ENCODE results near the gene SLC9A5. TPM values are rescaled to one million over a fixed set of nuclear protein-coding genes. Genes with fewer than 3 reads are reported as not detected.

Gene SLC9A5
- total and polyA plus RNA-seq, 4 donors, result 0.05 to 0.25 (median 0.09) TPM; not detected in 1

- no peaks in the 10 kb centered on the region for H3K9me3 ChIP-seq (ENCODE audit: control insufficient read depth in 4 of 4, low read length in 3 of 4)
- TF ChIP-seq EGR1 (IDR thresholded peaks at IDR 0.05; ENCODE audit: low read depth in 2 of 2) (no peak), JUND (IDR thresholded peaks at IDR 0.05) (no peak), GABPA (IDR thresholded peaks at IDR 0.05 in 1 of 2, conservative IDR thresholded peaks at IDR 0.05 in 1 of 2) (no peak), HNF4G (IDR thresholded peaks at IDR 0.05) (no peak), RAD21 (IDR thresholded peaks at IDR 0.05) (no peak), NR2F2 (IDR thresholded peaks at IDR 0.05) (no peak), MAX (IDR thresholded peaks at IDR 0.05) (no peak), YY1 (IDR thresholded peaks at IDR 0.05) (no peak), FOXA1 (IDR thresholded peaks at IDR 0.05) (no peak), SP1 (IDR thresholded peaks at IDR 0.05) (no peak), HNF4A (conservative IDR thresholded peaks at IDR 0.05) (no peak)
- TF ChIP-seq, protein P1, sequence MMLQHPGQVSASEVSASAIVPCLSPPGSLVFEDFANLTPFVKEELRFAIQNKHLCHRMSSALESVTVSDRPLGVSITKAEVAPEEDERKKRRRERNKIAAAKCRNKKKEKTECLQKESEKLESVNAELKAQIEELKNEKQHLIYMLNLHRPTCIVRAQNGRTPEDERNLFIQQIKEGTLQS (IDR thresholded peaks at IDR 0.05), result no peak
- TF ChIP-seq, protein P2, sequence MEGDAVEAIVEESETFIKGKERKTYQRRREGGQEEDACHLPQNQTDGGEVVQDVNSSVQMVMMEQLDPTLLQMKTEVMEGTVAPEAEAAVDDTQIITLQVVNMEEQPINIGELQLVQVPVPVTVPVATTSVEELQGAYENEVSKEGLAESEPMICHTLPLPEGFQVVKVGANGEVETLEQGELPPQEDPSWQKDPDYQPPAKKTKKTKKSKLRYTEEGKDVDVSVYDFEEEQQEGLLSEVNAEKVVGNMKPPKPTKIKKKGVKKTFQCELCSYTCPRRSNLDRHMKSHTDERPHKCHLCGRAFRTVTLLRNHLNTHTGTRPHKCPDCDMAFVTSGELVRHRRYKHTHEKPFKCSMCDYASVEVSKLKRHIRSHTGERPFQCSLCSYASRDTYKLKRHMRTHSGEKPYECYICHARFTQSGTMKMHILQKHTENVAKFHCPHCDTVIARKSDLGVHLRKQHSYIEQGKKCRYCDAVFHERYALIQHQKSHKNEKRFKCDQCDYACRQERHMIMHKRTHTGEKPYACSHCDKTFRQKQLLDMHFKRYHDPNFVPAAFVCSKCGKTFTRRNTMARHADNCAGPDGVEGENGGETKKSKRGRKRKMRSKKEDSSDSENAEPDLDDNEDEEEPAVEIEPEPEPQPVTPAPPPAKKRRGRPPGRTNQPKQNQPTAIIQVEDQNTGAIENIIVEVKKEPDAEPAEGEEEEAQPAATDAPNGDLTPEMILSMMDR (IDR thresholded peaks at IDR 0.05; ENCODE audit: low read depth, low read length, missing input control), result no peak
- TF ChIP-seq, protein P3, sequence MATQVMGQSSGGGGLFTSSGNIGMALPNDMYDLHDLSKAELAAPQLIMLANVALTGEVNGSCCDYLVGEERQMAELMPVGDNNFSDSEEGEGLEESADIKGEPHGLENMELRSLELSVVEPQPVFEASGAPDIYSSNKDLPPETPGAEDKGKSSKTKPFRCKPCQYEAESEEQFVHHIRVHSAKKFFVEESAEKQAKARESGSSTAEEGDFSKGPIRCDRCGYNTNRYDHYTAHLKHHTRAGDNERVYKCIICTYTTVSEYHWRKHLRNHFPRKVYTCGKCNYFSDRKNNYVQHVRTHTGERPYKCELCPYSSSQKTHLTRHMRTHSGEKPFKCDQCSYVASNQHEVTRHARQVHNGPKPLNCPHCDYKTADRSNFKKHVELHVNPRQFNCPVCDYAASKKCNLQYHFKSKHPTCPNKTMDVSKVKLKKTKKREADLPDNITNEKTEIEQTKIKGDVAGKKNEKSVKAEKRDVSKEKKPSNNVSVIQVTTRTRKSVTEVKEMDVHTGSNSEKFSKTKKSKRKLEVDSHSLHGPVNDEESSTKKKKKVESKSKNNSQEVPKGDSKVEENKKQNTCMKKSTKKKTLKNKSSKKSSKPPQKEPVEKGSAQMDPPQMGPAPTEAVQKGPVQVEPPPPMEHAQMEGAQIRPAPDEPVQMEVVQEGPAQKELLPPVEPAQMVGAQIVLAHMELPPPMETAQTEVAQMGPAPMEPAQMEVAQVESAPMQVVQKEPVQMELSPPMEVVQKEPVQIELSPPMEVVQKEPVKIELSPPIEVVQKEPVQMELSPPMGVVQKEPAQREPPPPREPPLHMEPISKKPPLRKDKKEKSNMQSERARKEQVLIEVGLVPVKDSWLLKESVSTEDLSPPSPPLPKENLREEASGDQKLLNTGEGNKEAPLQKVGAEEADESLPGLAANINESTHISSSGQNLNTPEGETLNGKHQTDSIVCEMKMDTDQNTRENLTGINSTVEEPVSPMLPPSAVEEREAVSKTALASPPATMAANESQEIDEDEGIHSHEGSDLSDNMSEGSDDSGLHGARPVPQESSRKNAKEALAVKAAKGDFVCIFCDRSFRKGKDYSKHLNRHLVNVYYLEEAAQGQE (IDR thresholded peaks at IDR 0.05), result no peak
- TF ChIP-seq, protein P4, sequence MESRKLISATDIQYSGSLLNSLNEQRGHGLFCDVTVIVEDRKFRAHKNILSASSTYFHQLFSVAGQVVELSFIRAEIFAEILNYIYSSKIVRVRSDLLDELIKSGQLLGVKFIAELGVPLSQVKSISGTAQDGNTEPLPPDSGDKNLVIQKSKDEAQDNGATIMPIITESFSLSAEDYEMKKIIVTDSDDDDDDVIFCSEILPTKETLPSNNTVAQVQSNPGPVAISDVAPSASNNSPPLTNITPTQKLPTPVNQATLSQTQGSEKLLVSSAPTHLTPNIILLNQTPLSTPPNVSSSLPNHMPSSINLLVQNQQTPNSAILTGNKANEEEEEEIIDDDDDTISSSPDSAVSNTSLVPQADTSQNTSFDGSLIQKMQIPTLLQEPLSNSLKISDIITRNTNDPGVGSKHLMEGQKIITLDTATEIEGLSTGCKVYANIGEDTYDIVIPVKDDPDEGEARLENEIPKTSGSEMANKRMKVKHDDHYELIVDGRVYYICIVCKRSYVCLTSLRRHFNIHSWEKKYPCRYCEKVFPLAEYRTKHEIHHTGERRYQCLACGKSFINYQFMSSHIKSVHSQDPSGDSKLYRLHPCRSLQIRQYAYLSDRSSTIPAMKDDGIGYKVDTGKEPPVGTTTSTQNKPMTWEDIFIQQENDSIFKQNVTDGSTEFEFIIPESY (IDR thresholded peaks at IDR 0.05), result no peak
- no peak overlapping the region for H3K27ac ChIP-seq (ENCODE audit: low read depth in 1 of 2, low read length in 2 of 2)
- H3K4me3 ChIP-seq (ENCODE audit: low read depth in 1 of 3, low read length in 3 of 3), result no peak overlapping the region
- H3K36me3 ChIP-seq (ENCODE audit: control insufficient read depth in 4 of 4, insufficient read depth in 3 of 4, low read depth in 1 of 4, low read length in 3 of 4), result peaks cover 7 to 28% (median 16%) of the 10 kb centered on the region in 4 donors
- 65% methylated on average over 7 of the region's 7 CpGs for WGBS
- DNase-seq (ENCODE audit: low spot score), result no peak
- H3K9ac ChIP-seq (ENCODE audit: low read depth in 1 of 2, low read length in 2 of 2), result no peak overlapping the region
- no peaks in the 10 kb centered on the region for H3K27me3 ChIP-seq (ENCODE audit: control insufficient read depth in 4 of 4, insufficient read depth in 4 of 4, low read length in 3 of 4)
- peaks cover 0 to 9% (median 0%) of the 10 kb centered on the region in 4 donors for H3K4me1 ChIP-seq (ENCODE audit: control insufficient read depth in 4 of 4, insufficient read depth in 4 of 4, low read length in 3 of 4)
These were observed 15.2 kb upstream of the SLC9A5 start for GRCh38 chr16:67233596-67233995.

- Histone ChIP-seq H3K27ac (ENCODE audit: low read depth in 1 of 2, low read length in 2 of 2) (no peak overlapping the region), H3K36me3 (ENCODE audit: control insufficient read depth in 4 of 4, insufficient read depth in 3 of 4, low read depth in 1 of 4, low read length in 3 of 4) (peaks cover 7 to 26% (median 14%) of the 10 kb centered on the region in 4 donors), H3K9me3 (ENCODE audit: control insufficient read depth in 4 of 4, low read length in 3 of 4) (no peaks in the 10 kb centered on the region), H3K27me3 (ENCODE audit: control insufficient read depth in 4 of 4, insufficient read depth in 4 of 4, low read length in 3 of 4) (no peaks in the 10 kb centered on the region), H3K4me3 (ENCODE audit: low read depth in 1 of 3, low read length in 3 of 3) (no peak overlapping the region), H3K9ac (ENCODE audit: low read depth in 1 of 2, low read length in 2 of 2) (no peak overlapping the region), H3K4me1 (ENCODE audit: control insufficient read depth in 4 of 4, insufficient read depth in 4 of 4, low read length in 3 of 4) (peaks cover 0 to 9% (median 0%) of the 10 kb centered on the region in 4 donors)
- no peak for DNase-seq (ENCODE audit: low spot score)
- TF ChIP-seq TAF1 (conservative IDR thresholded peaks at IDR 0.05) (no peak), YY1 (IDR thresholded peaks at IDR 0.05) (no peak), HNF4A (conservative IDR thresholded peaks at IDR 0.05) (no peak)
- WGBS, result 93% methylated on average over 10 of the region's 10 CpGs
These were observed 14.6 kb upstream of the SLC9A5 start for GRCh38 chr16:67234180-67234597.
